ENCODE data around the gene SP6.

- TF ChIP-seq CTCF (IDR thresholded peaks at IDR 0.05) (no peak), POLR2A (IDR thresholded peaks at IDR 0.05) (no peak)
Measured at GRCh38 chr17:47883589-47884426, 32.8 kb upstream of the SP6 start.
